Measurements from ENCODE around the gene BCL2.

The BCL2 gene

GRCh38 chr18:63126134-63127069 lies 193.2 kb downstream of the BCL2 start:
- H3K27ac ChIP-seq: no peak overlapping the region
- TF ChIP-seq CTCF (IDR thresholded peaks at IDR 0.05) (no peak), ZFX (IDR thresholded peaks at IDR 0.05; ENCODE audit: borderline replicate concordance) (no peak)

GRCh38 chr18:63120620-63121019 lies 198.9 kb downstream of the BCL2 start:
- TF ChIP-seq CTCF (IDR thresholded peaks at IDR 0.05): no peak
- no peak for TF ChIP-seq ZFX (IDR thresholded peaks at IDR 0.05; ENCODE audit: borderline replicate concordance)
- H3K27ac ChIP-seq: no peak overlapping the region

- no peak overlapping the region for H3K27ac ChIP-seq
- TF ChIP-seq ZFX (IDR thresholded peaks at IDR 0.05; ENCODE audit: borderline replicate concordance) (no peak), CTCF (IDR thresholded peaks at IDR 0.05) (peak; percentile 63)
Measured at GRCh38 chr18:63119647-63120046, 199.9 kb downstream of the BCL2 start.

GRCh38 chr18:63113899-63114565 lies 205.5 kb downstream of the BCL2 start:
- no peak overlapping the region for H3K27ac ChIP-seq

GRCh38 chr18:63112706-63113105 lies 206.9 kb downstream of the BCL2 start:
- no peak for TF ChIP-seq CTCF (IDR thresholded peaks at IDR 0.05)
- no peak for TF ChIP-seq ZFX (IDR thresholded peaks at IDR 0.05; ENCODE audit: borderline replicate concordance)
- no peak overlapping the region for H3K27ac ChIP-seq

More at GRCh38 chr18:63113899-63114565, 205.5 kb downstream of the BCL2 start:
- no peak for TF ChIP-seq ZFX (IDR thresholded peaks at IDR 0.05; ENCODE audit: borderline replicate concordance)
- TF ChIP-seq CTCF (IDR thresholded peaks at IDR 0.05): no peak

GRCh38 chr18:63111671-63112402 lies 207.7 kb downstream of the BCL2 start:
- TF ChIP-seq ZFX (IDR thresholded peaks at IDR 0.05; ENCODE audit: borderline replicate concordance): no peak
- no peak for TF ChIP-seq CTCF (IDR thresholded peaks at IDR 0.05)
- no peak overlapping the region for H3K27ac ChIP-seq
